Tibial nerve (tissue), 4 donors: ENCODE results near the gene ELAVL4. TPM values are rescaled to one million over a fixed set of nuclear protein-coding genes. Genes with fewer than 3 reads are reported as not detected.

ENCODE experiments used
- DNase-seq, 2 donors: peaks; one replicate each; pipeline ENCODE4 v3.0.0-alpha.2; 2019; ENCODE audit warnings: low spot score in 2 of 2
- H3K27ac ChIP-seq, 4 donors: fragments of 200-600 bp; sonication (generic) in 3 of 4; one replicate each; pipeline ENCODE4 v1.5.1; 2017 to 2019; ENCODE audit warnings: mild to moderate bottlenecking in 1 of 4
- H3K27me3 ChIP-seq, 2 donors: fragments of 200-600 bp; sonication (generic) in 1 of 2; one replicate each; pipeline versions ENCODE4 v1.5.1 to v1.6.0; 2017 to 2019
- H3K36me3 ChIP-seq, 3 donors: fragments of 200-600 bp; sonication (generic); one replicate each; pipeline ENCODE4 v1.5.1; 2018 to 2019
- H3K4me1 ChIP-seq, 4 donors: fragments of 200-600 bp; sonication (generic) in 3 of 4; one replicate each; pipeline ENCODE4 v1.5.1; 2017 to 2019
- H3K4me3 ChIP-seq, 4 donors: fragments of 200-600 bp; sonication (generic) in 3 of 4; one replicate each; pipeline ENCODE4 v1.5.1; 2017 to 2019; ENCODE audit warnings: mild to moderate bottlenecking in 1 of 4, moderate library complexity in 1 of 4
- H3K9me3 ChIP-seq, 4 donors: fragments of 200-600 bp; sonication (generic) in 3 of 4; one replicate each; pipeline ENCODE4 v1.5.1; 2017 to 2019
- CTCF ChIP-seq, 5 experiments: fragments of 200-600 bp in 3 of 5; fragments of 450-650 bp in 2 of 5; sonication (generic) in 3 of 5; IDR thresholded peaks; one replicate each; pipeline ENCODE4 v1.5.1; 2016 to 2019; ENCODE audit warnings: antibody characterized with exemption in 5 of 5, mild to moderate bottlenecking in 3 of 5, moderate library complexity in 2 of 5
- EP300 ChIP-seq, 2 donors: sonication (generic); formaldehyde crosslinking; IDR thresholded peaks; one replicate each; pipeline ENCODE4 v1.6.1; 2017; ENCODE audit warnings: antibody characterized with exemption in 2 of 2, mild to moderate bottlenecking in 1 of 2
- POLR2A ChIP-seq, 2 donors: fragments of 450-650 bp; IDR thresholded peaks; one replicate each; pipeline ENCODE4 v1.6.1; 2017; ENCODE audit warnings: antibody characterized with exemption in 2 of 2, mild to moderate bottlenecking in 2 of 2, moderate library complexity in 2 of 2
- WGBS, 2 donors: methylation state at CpG; one replicate each; pipeline ENCODE4 v1.1.5; 2018; 5-methylcytosine and 5-hydroxymethylcytosine counted together
- total RNA-seq, 4 donors: library from RNA; depleted of rRNA; stranded (reverse); fragments of >200 nt; gene quantifications; one replicate each; pipeline ENCODE4 v1.1.0, GENCODE V29; 2016

Gene ELAVL4
- total RNA-seq = not detected

DNA sequence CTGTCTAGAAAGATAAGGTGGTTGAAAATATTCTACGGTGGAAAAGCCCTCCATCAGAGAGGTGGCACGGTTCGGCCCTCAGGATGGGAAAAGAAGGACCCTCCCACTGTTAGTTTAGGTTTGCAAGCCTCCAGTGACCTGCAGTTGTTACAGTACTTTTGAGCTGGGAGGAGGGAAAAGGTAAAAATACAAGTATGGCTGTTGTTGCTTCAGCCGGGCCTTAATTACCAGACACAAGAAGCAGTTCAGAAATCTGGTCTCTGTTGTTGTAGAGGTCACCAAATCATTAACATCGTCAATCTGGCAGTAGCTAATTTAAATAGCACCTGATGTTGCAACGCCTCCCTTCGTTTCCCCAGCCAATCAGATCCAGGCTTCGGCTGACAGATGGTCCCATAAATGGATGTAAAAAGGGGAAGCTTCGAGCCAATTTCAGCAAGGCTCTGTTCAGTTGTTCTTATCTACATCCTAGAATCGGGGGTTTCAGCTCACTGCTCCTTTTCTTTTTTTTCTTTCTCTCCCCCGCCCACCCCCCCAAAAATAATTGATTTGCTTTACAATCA, at the start of gene ELAVL4:
ELAVL4 (plus strand) TSS at position 424 of the 563 bp plus-strand sequence. CDS start 270 bp downstream, outside the sequence.
- Histone ChIP-seq H3K4me1 (peaks cover 0 to 18% (median 0%) of the 10 kb centered on the region in 4 donors), H3K4me3 (no peak within 1 kb of the TSS), H3K36me3 (no peaks in the 10 kb centered on the region), H3K9me3 (no peaks in the 10 kb centered on the region), H3K27ac (no peak within 1 kb of the TSS), H3K27me3 (peaks cover 0 to 52% of the 10 kb centered on the region in 2 donors)
- TF ChIP-seq CTCF (IDR thresholded peaks at IDR 0.05) (no peak), POLR2A (IDR thresholded peaks at IDR 0.05) (no peak), EP300 (IDR thresholded peaks at IDR 0.05) (no peak)
- 35 to 50% methylated on average over 11 of the region's 11 CpGs for WGBS, 2 donors
- no peak for DNase-seq

GRCh38 chr1:50060279-50060678, 48.4 kb upstream of the ELAVL4 start:
- WGBS, 2 donors = 80 to 83% methylated on average over 3 of the region's 3 CpGs

GRCh38 chr1:50066806-50067205, 41.9 kb upstream of the ELAVL4 start:
- TF ChIP-seq EP300 (IDR thresholded peaks at IDR 0.05) = no peak
- no peak for TF ChIP-seq CTCF (IDR thresholded peaks at IDR 0.05)
- TF ChIP-seq POLR2A (IDR thresholded peaks at IDR 0.05) = no peak
- no peaks in the 10 kb centered on the region for H3K36me3 ChIP-seq
- H3K27me3 ChIP-seq = no peaks in the 10 kb centered on the region
- DNase-seq = no peak
- 52 to 56% methylated on average over 1 of the region's 1 CpG for WGBS, 2 donors
- no peak overlapping the region for H3K27ac ChIP-seq
- no peak overlapping the region for H3K4me3 ChIP-seq
- no peaks in the 10 kb centered on the region for H3K9me3 ChIP-seq
- no peaks in the 10 kb centered on the region for H3K4me1 ChIP-seq

More at GRCh38 chr1:50060279-50060678, 48.4 kb upstream of the ELAVL4 start:
- Histone ChIP-seq H3K36me3 (no peaks in the 10 kb centered on the region), H3K27me3 (no peaks in the 10 kb centered on the region), H3K9me3 (no peaks in the 10 kb centered on the region), H3K4me3 (no peak overlapping the region), H3K27ac (no peak overlapping the region), H3K4me1 (no peaks in the 10 kb centered on the region)
- no peak for DNase-seq
- TF ChIP-seq POLR2A (IDR thresholded peaks at IDR 0.05) (no peak), EP300 (IDR thresholded peaks at IDR 0.05) (no peak), CTCF (IDR thresholded peaks at IDR 0.05) (no peak)

- H3K9me3 ChIP-seq = no peaks in the 10 kb centered on the region
- no peaks in the 10 kb centered on the region for H3K36me3 ChIP-seq
- no peak for DNase-seq
- H3K4me3 ChIP-seq = no peak overlapping the region
- no peaks in the 10 kb centered on the region for H3K4me1 ChIP-seq
- H3K27ac ChIP-seq = no peak overlapping the region
- WGBS, 2 donors = 49 to 53% methylated on average over 2 of the region's 2 CpGs
- TF ChIP-seq POLR2A (IDR thresholded peaks at IDR 0.05) (no peak), EP300 (IDR thresholded peaks at IDR 0.05) (no peak), CTCF (IDR thresholded peaks at IDR 0.05) (no peak)
- H3K27me3 ChIP-seq = no peaks in the 10 kb centered on the region
Observed at GRCh38 chr1:50074931-50075330, 33.8 kb upstream of the ELAVL4 start.

- DNase-seq = no peak
- Histone ChIP-seq H3K36me3 (no peaks in the 10 kb centered on the region), H3K27me3 (no peaks in the 10 kb centered on the region), H3K4me1 (no peaks in the 10 kb centered on the region), H3K9me3 (no peaks in the 10 kb centered on the region), H3K4me3 (no peak overlapping the region), H3K27ac (no peak overlapping the region)
- 76 to 83% methylated on average over 1 of the region's 1 CpG for WGBS, 2 donors
- no peak for TF ChIP-seq POLR2A (IDR thresholded peaks at IDR 0.05)
- TF ChIP-seq CTCF (IDR thresholded peaks at IDR 0.05) = no peak
- no peak for TF ChIP-seq EP300 (IDR thresholded peaks at IDR 0.05)
Observed at GRCh38 chr1:50077273-50077672, 31.4 kb upstream of the ELAVL4 start.
